GM11168 (cell line): ENCODE results near the gene VTI1A.
"Not testable (repeated sequence)": the region's sequence is repeated elsewhere in the genome, so short reads cannot be mapped to it uniquely, and the experiment has no call there.

Source experiments
- in situ Hi-C: fragments of 300-500 bp; cut with MboI; formaldehyde crosslinking; loops from one replicate; pipeline ENCODE4 v1.12.0; 2022; ENCODE audit warnings: low sequenced_read_pairs; ENCODE audit not compliant: unreplicated experiment

VTI1A gene

DNA sequence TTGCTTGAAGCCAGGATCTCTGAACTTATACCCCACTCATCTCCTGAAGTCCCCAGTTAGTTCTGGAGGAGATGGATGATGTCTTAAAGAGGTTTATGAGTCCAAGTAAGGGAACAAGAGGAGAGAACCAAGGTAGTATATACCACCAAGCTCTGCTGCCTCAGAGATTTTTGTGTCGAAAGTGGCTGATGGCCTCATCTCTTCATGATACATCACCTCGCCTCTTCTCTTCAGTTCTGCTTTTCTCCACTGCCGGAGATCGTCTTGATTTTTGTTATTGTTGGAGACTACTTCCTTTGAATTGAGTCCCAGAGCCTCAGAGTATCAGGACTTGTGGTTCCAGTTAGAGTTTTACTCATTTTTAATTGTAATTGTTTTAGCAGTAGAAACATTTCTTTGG, 1.9 kb downstream of the VTI1A start:
- in situ Hi-C loops: no loop called here

GRCh38 chr10:112454910-112455779, 8.1 kb downstream of the VTI1A start:
- in situ Hi-C loops: no loop called here

DNA sequence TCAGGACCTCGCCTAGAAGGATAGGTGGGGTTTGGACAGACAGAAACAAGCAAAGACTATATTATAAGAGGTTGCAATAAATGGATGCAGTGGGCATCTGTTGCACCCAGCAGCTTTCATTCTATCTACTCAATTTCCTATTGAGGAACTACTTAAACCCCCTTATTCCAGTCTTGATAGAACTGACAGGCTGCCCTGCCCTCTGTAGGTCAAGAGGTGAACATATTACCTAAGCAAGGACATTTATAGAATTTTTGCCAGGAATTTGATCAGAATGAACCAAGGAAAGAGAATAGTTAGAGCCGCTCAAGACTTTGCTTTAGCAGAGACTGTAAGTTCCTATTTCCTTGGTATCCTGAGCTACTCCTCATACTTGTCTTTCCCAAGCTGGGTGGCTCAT, 9.5 kb downstream of the VTI1A start:
- in situ Hi-C loops: no loop called here

- in situ Hi-C loops: no loop called here
Measured at GRCh38 chr10:112460366-112460765, 13.4 kb downstream of the VTI1A start.

DNA sequence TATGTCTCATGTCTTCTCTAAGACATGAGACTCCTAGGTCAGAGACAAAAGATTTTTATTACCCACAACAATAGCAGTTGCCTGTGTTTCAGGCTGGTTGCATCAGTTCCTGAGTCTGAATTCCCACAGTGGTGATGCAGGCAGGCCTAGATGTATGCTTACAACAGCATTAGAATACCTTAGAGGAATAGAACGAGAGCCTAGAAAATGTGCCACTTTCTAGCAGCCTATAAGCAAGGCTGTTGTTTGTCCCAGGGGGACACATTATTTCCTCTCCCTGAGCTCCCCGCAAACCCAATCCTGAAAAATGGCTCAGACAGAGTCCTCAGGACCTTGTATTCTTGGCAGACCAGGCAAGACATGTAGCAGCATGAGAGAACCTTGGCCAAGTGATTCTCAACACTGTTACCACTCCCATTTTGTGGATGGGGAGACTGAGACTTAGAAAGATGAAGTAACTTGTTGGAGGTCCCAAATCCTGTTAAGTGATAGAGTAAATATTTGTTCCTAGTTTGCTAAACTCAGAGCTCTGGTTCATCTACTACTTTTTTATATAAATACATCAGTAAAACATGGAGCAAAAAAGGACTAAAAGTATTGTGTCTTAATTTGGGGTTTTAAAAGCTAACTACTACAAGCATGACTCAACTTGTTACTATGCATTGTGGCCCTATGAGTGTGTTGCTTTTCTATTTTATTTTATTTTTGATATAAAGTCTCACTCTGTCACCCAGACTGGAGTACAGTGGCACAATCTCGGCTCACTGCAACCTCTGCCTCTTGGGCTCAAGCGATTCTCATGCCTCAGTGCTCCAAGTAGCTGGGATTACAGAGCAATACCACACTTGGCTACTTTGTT, 14.2 kb downstream of the VTI1A start:
- in situ Hi-C loops: no loop called here

DNA sequence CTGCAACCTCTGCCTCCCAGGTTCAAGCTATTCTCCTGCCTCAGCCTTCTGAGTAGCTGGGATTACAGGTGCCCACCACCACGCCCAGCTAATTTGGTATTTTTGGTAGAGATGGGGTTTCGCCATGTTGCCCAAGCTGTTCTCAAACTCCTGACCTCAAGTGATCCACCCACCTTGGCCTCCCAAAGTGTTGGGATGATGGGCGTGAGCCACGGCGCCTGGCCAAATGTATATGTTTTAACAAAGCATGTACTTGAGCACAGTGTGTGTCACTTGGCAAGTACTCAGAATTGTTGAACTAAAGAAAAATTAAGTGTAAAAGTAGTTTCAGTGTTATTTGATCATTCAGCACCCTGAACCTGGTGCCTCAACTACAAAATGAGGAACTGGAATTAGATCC, 17.1 kb downstream of the VTI1A start:
- in situ Hi-C loops: not testable (repeated sequence)

DNA sequence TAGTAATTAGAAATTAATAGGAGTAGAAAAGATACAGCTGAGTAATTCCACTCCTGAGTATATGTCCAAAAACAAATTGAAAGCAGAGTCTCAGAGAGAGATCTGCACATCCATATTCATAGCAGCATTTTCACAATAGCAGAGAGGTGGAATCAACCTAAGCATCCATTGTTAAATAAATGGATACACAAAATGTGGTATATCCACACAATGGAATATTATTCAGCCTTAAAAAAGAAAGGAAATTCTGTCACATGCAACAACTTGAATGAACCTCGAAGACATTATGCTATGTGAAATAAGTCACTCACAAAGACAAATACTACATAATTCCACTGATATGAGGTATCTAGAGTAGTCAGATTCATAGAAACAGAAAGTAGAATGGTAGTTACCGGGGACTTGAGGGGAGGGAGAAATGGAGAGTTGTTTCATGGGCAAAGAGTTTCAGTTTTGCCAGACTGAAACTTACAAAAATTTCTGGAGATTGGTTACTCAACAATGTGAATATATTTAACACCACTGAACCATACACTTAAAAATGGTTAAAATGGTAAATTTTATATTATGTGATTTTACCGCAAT, 18.4 kb downstream of the VTI1A start:
- in situ Hi-C loops: no loop called here

DNA sequence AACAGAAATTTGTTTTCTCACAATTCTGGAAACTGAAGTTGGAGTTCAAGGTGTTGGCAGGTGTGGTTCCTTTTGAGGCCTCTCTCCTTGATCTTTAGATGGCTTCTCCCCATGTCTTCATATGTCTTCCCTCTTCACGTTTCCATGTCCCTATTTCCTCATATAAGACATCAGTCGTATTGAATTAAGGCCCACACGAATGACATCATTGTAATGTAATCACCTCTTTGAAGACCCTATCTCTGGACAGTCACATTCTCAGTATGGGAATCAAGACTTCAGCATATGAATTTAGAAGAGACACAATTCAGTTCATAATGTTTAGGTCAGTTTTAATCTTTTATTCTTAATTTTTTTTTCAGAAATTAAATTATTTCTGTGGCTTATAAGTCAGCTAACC, 19.8 kb downstream of the VTI1A start:
- in situ Hi-C loops: no loop called here

- in situ Hi-C loops: no loop called here
Measured at GRCh38 chr10:112467541-112468075, 20.6 kb downstream of the VTI1A start.

- in situ Hi-C loops: no loop called here
Measured at GRCh38 chr10:112471878-112472487, 25.0 kb downstream of the VTI1A start.

- in situ Hi-C loops: no loop called here
Measured at GRCh38 chr10:112475575-112476218, 28.7 kb downstream of the VTI1A start.

GRCh38 chr10:112481602-112482001, 34.6 kb downstream of the VTI1A start:
- in situ Hi-C loops: no loop called here

GRCh38 chr10:112484399-112484798, 37.4 kb downstream of the VTI1A start:
- in situ Hi-C loops: no loop called here

GRCh38 chr10:112487964-112488363, 40.9 kb downstream of the VTI1A start:
- in situ Hi-C loops: no loop called here

DNA sequence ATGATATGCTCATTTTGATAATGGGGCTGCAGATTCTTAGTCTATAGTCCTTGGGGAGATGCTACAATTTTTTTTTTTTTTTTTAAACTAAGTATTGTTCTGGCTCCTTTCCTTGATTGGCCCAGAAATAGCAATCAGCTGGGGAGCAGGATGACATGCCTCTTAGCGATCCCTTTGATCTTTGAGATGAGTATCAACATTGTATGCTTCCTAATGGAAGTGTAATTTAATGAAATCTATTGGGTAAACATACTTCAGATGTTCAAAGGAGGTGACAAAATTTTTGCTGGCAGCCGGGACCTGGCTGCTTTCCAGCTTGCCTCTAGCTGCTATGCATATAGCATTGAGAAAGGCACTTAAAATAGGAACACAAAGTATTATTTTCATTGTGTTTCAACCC, 43.5 kb downstream of the VTI1A start:
- in situ Hi-C loops: no loop called here

- in situ Hi-C loops: no loop called here
Measured at GRCh38 chr10:112491144-112491543, 44.1 kb downstream of the VTI1A start.

DNA sequence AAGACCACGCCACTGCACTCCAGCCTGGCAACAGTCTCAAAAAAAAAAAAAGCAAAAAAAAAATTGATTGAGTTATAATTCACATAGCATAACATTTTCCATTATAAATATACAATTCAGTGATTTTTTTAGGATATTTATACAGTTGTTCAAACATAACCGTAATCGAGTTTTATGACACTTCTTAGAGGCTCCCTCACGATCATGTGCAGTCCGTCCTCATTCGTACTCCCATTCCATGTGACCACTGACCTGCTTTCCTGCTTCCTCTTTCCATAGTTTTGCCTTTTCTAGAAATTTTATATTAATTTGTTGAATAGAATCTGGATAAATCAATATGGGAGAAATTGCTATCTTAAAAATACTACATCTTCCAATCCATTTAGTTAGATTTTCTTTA, 45.7 kb downstream of the VTI1A start:
- in situ Hi-C loops: no loop called here

GRCh38 chr10:112497347-112497950, 50.4 kb downstream of the VTI1A start:
- in situ Hi-C loops: no loop called here

DNA sequence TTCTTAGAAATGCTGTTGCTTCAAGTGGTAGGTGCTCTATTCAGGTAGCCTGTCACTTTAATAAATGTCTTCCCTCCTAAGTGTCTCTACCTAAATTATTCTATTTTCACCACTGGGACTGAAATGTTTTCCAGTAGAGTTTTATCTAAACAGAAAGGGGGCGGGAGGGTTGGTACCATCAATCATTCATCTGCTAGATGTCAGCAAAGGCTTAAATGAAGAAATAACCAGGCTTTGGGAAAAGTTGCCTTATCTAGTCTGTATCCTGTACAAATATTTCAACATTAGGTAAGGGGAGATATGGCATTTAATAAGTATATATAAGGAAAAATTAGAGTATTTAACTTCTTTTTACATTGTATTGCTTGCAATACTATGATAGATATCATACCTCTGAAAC, 51.8 kb downstream of the VTI1A start:
- in situ Hi-C loops: no loop called here
